Mesenchymal stem cell (in vitro differentiated cells and primary cell): ENCODE measurements around the gene RTBDN.
A peak's percentile ranks its signal among the peaks of the same experiment; 100 is the strongest.

ENCODE experiments used
- DNase-seq: peaks from one replicate; pipeline ENCODE4 v3.0.0-alpha.2; 2013
- H2AFZ ChIP-seq: one replicate; pipeline ENCODE4 v1.6.1; 2013; ENCODE audit warnings: low read depth, mild to moderate bottlenecking, control low read depth, inconsistent platforms, low read length, moderate library complexity
- H2AK5ac ChIP-seq: 2 replicates; pipeline ENCODE4 v1.6.1; 2013; ENCODE audit warnings: low read length, moderate library complexity, mild to moderate bottlenecking, inconsistent platforms; ENCODE audit not compliant: severe bottlenecking
- H2BK120ac ChIP-seq: one replicate; pipeline ENCODE4 v1.6.1; 2013; ENCODE audit warnings: low read depth, mild to moderate bottlenecking, inconsistent platforms, low read length, moderate library complexity
- H2BK12ac ChIP-seq, 2 experiments: one replicate each; pipeline ENCODE4 v1.6.1; 2013; ENCODE audit warnings: inconsistent platforms in 2 of 2, low read length in 2 of 2, mild to moderate bottlenecking in 2 of 2, moderate library complexity in 2 of 2, control low read depth in 1 of 2
- H2BK15ac ChIP-seq: one replicate; pipeline ENCODE4 v1.6.1; 2013; ENCODE audit warnings: mild to moderate bottlenecking, low read depth, inconsistent platforms; ENCODE audit not compliant: poor library complexity, severe bottlenecking
- H2BK5ac ChIP-seq: 2 replicates; pipeline ENCODE4 v1.6.1; 2013; ENCODE audit warnings: low read depth, mild to moderate bottlenecking, low read length, control low read depth, inconsistent platforms; ENCODE audit not compliant: poor library complexity, severe bottlenecking
- H3K14ac ChIP-seq, 2 experiments: one replicate each; pipeline ENCODE4 v1.6.1; 2013; ENCODE audit warnings: inconsistent platforms in 2 of 2, low read length in 2 of 2, control low read depth in 1 of 2, mild to moderate bottlenecking in 1 of 2, moderate library complexity in 1 of 2
- H3K18ac ChIP-seq, 2 experiments: one replicate each; pipeline ENCODE4 v1.6.1; 2013; ENCODE audit warnings: inconsistent platforms in 2 of 2, low read length in 2 of 2, control low read depth in 1 of 2, low read depth in 1 of 2, mild to moderate bottlenecking in 1 of 2
- H3K23ac ChIP-seq, 2 experiments: one replicate each; pipeline ENCODE4 v1.6.1; 2013; ENCODE audit warnings: inconsistent platforms in 2 of 2, low read length in 2 of 2, mild to moderate bottlenecking in 2 of 2, moderate library complexity in 2 of 2, control low read depth in 1 of 2
- H3K27ac ChIP-seq: 2 replicates; pipeline ENCODE4 v1.5.1; 2013; ENCODE audit warnings: mild to moderate bottlenecking, moderate library complexity, low read length, control low read depth, inconsistent platforms; ENCODE audit not compliant: poor library complexity, severe bottlenecking
- H3K27me3 ChIP-seq, 2 experiments: 2 replicates each; pipeline versions ENCODE4 v1.6.1 to v1.7.0; 2013; ENCODE audit warnings: low read length in 2 of 2, mild to moderate bottlenecking in 2 of 2, moderate library complexity in 2 of 2, control low read depth in 1 of 2, inconsistent platforms in 1 of 2; ENCODE audit not compliant: control insufficient read depth in 1 of 2, insufficient read depth in 1 of 2
- H3K36me3 ChIP-seq, 2 experiments: 2 replicates each; pipeline versions ENCODE4 v1.6.1 to v1.7.0; 2013; ENCODE audit warnings: low read length in 2 of 2, control low read depth in 1 of 2, inconsistent platforms in 1 of 2, low read depth in 1 of 2, mild to moderate bottlenecking in 1 of 2; ENCODE audit not compliant: insufficient read depth in 2 of 2, control insufficient read depth in 1 of 2
- H3K4ac ChIP-seq, 2 experiments: one replicate each; pipeline ENCODE4 v1.6.1; 2013; ENCODE audit warnings: inconsistent platforms in 2 of 2, low read length in 2 of 2, mild to moderate bottlenecking in 2 of 2, moderate library complexity in 2 of 2, control low read depth in 1 of 2, low read depth in 1 of 2
- H3K4me1 ChIP-seq: 2 replicates; pipeline ENCODE4 v1.6.1; 2013; ENCODE audit warnings: low read depth, low read length, control low read depth; ENCODE audit not compliant: control insufficient read depth, insufficient read depth
- H3K4me2 ChIP-seq: 2 replicates; pipeline ENCODE4 v1.6.1; 2013; ENCODE audit warnings: low read length, mild to moderate bottlenecking, inconsistent platforms; ENCODE audit not compliant: poor library complexity, severe bottlenecking
- H3K4me3 ChIP-seq, 2 experiments: 2 replicates each; pipeline versions ENCODE4 v1.5.1 to v1.7.0; 2013; ENCODE audit warnings: low read length in 2 of 2, mild to moderate bottlenecking in 2 of 2, control low read depth in 1 of 2, low read depth in 1 of 2; ENCODE audit not compliant: insufficient read depth in 1 of 2
- H3K79me1 ChIP-seq: replicated peaks from 2 replicates; pipeline ENCODE4 v1.6.1; 2013; ENCODE audit warnings: mild to moderate bottlenecking, control low read depth, low read length, inconsistent platforms; ENCODE audit not compliant: poor library complexity, severe bottlenecking
- H3K9ac ChIP-seq: 2 replicates; pipeline ENCODE4 v1.7.0; 2013; ENCODE audit warnings: mild to moderate bottlenecking, low read length, moderate library complexity
- H3K9me3 ChIP-seq: 2 replicates; pipeline ENCODE4 v1.7.0; 2013; ENCODE audit warnings: mild to moderate bottlenecking, low read length; ENCODE audit not compliant: control insufficient read depth
- H4K8ac ChIP-seq: one replicate; pipeline ENCODE4 v1.6.1; 2013; ENCODE audit warnings: inconsistent platforms, mild to moderate bottlenecking, low read length, moderate library complexity
- H4K91ac ChIP-seq: one replicate; pipeline ENCODE4 v1.6.1; 2013; ENCODE audit warnings: mild to moderate bottlenecking, low read length, inconsistent platforms
- WGBS: methylation state at CpG from one replicate; pipeline ENCODE4 v1.1.7; 2013; ENCODE audit warnings: mixed read lengths; 5-methylcytosine and 5-hydroxymethylcytosine counted together

Gene RTBDN

DNA sequence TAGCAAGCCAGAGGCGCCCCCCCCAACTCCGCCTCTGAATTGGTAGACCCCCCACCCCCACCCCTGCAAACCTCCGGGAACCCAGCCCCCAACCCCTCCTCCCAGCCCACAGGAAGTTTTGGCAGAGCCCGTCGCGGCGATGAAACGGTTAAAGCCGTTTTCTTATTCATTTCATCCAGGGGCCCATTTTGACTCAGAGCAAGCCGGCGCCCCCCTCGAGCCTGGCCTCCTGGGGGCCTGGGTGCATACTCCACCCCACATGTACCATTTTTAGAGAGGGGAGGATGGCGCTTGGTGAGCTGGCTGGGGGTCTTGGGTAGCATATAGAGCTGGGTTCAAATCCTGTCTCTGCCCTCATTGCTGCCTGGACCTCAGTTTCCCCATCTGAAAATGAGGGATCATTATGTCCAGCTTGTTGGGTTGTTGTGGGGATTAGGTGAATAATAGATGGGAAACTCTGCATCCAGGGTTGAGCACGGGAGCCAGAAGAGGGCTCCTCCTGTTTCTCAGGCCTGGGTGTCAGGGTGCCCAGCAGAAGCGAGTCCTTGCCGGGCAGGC, 51.0 kb downstream of the RTBDN start:
- Histone ChIP-seq H2BK120ac (peak overlapping the region; percentile 83), H4K91ac (peak overlapping the region; percentile 99), H4K8ac (peak overlapping the region; percentile 98), H3K4me2 (peak overlapping the region; percentile 91), H3K9ac (peak overlapping the region; percentile 86), H3K36me3 (no peaks in the 10 kb centered on the region), H2BK15ac (peak overlapping the region; percentile 73), H3K27ac (peak overlapping the region; percentile 35), H3K79me1 (peaks cover 1% of the 10 kb centered on the region), H3K4me1 (peaks cover 48% of the 10 kb centered on the region), H3K23ac (no peak overlapping the region), H3K4ac (peak overlapping the region; percentile 95 to 98), H2AK5ac (peak overlapping the region; percentile 57), H2BK12ac (peak overlapping the region; percentile 60 to 100), H3K4me3 (peak overlapping the region in 1 of 2 experiments; percentile 74), H3K18ac (peak overlapping the region; percentile 95 to 98), H3K14ac (peak overlapping the region in 1 of 2 experiments; percentile 51), H3K27me3 (no peaks in the 10 kb centered on the region), H2AFZ (no peak overlapping the region), H3K9me3 (no peaks in the 10 kb centered on the region), H2BK5ac (no peak overlapping the region)
- peak; percentile 39 for DNase-seq
- WGBS, result 16% methylated on average over 14 of the region's 16 CpGs

- Histone ChIP-seq H4K8ac (peak overlapping the region; percentile 98), H3K9me3 (no peaks in the 10 kb centered on the region), H3K36me3 (no peaks in the 10 kb centered on the region), H3K27ac (peak overlapping the region; percentile 60), H2BK12ac (peak overlapping the region; percentile 94 to 99), H3K23ac (peak overlapping the region in 1 of 2 experiments; percentile 2), H3K14ac (peak overlapping the region in 1 of 2 experiments; percentile 98), H2AFZ (no peak overlapping the region), H2AK5ac (peak overlapping the region; percentile 49), H3K4me3 (peak overlapping the region; percentile 57 to 74), H3K27me3 (no peaks in the 10 kb centered on the region), H3K4ac (peak overlapping the region; percentile 89 to 95), H4K91ac (peak overlapping the region; percentile 99), H2BK15ac (peak overlapping the region; percentile 60), H2BK120ac (peak overlapping the region; percentile 83), H3K4me1 (peaks cover 47% of the 10 kb centered on the region), H3K9ac (peak overlapping the region; percentile 86), H3K4me2 (peak overlapping the region; percentile 91), H3K79me1 (peaks cover 1% of the 10 kb centered on the region), H2BK5ac (peak overlapping the region; percentile 40), H3K18ac (peak overlapping the region; percentile 95 to 98)
- peak; percentile 96 for DNase-seq
- WGBS, result under 1% methylated on average over 54 of the region's 88 CpGs
Observed at GRCh38 chr19:12782424-12783290, 51.7 kb downstream of the RTBDN start.

DNA sequence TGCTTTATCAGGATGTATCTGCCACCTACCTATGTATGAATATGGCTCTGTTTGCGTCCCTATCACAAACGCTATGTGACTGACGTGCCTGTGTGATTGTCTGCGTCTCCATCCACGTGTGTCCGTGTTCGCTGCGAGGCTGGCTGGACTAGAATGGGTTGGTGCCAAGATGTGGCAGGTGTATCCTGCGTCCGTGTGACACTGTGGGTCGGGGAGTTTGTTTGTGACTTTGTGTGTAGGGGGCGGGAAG, 52.3 kb downstream of the RTBDN start:
- no peaks in the 10 kb centered on the region for H3K9me3 ChIP-seq
- peak overlapping the region; percentile 57 to 74 for H3K4me3 ChIP-seq
- H3K23ac ChIP-seq, result peak overlapping the region in 1 of 2 experiments; percentile 46
- H2BK5ac ChIP-seq, result peak overlapping the region; percentile 40
- no peaks in the 10 kb centered on the region for H3K36me3 ChIP-seq
- H3K9ac ChIP-seq, result peak overlapping the region; percentile 86
- H4K91ac ChIP-seq, result peak overlapping the region; percentile 99
- peak overlapping the region; percentile 83 for H2BK120ac ChIP-seq
- H3K18ac ChIP-seq, result peak overlapping the region; percentile 95 to 98
- H3K4me2 ChIP-seq, result peak overlapping the region; percentile 91
- DNase-seq, result no peak
- H3K27me3 ChIP-seq, result no peaks in the 10 kb centered on the region
- H3K4ac ChIP-seq, result peak overlapping the region; percentile 64 to 95
- H2BK15ac ChIP-seq, result no peak overlapping the region
- H3K27ac ChIP-seq, result peak overlapping the region; percentile 60
- peak overlapping the region in 1 of 2 experiments; percentile 98 for H3K14ac ChIP-seq
- no peak overlapping the region for H2AFZ ChIP-seq
- 34% methylated on average over 11 of the region's 12 CpGs for WGBS
- H3K4me1 ChIP-seq, result peaks cover 50% of the 10 kb centered on the region
- H4K8ac ChIP-seq, result peak overlapping the region; percentile 98
- H3K79me1 ChIP-seq, result peaks cover 1% of the 10 kb centered on the region
- H2AK5ac ChIP-seq, result peak overlapping the region; percentile 92
- H2BK12ac ChIP-seq, result peak overlapping the region; percentile 99
